Esophagus squamous epithelium (tissue), 5 donors: ENCODE results near the gene ARFRP1. TPM values are rescaled to one million over a fixed set of nuclear protein-coding genes. Genes with fewer than 3 reads are reported as not detected.

Experiments used
- DNase-seq: peaks from one replicate; lab custom pipeline; 2025; lab: John Stamatoyannopoulos, UW
- H3K27ac ChIP-seq, 4 donors: fragments of 200-600 bp; sonication (generic); one replicate each; pipeline ENCODE4 v1.5.1; 2016 to 2019; ENCODE audit warnings: mild to moderate bottlenecking in 1 of 4
- H3K27me3 ChIP-seq, 4 donors: fragments of 200-600 bp; sonication (generic); 1 replicate in 3 of 4; 2 replicates in 1 of 4; pipeline versions ENCODE4 v1.5.1 to v1.6.0; 2017 to 2021; ENCODE audit warnings: antibody characterized with exemption in 1 of 4
- H3K36me3 ChIP-seq, 3 donors: fragments of 200-600 bp; sonication (generic); one replicate each; pipeline ENCODE4 v1.5.1; 2016 to 2019
- H3K4me1 ChIP-seq, 3 donors: fragments of 200-600 bp; sonication (generic); one replicate each; pipeline ENCODE4 v1.5.1; 2017 to 2019
- H3K4me3 ChIP-seq, 4 donors: fragments of 200-600 bp; sonication (generic); 1 replicate in 3 of 4; 2 replicates in 1 of 4; pipeline ENCODE4 v1.5.1; 2016 to 2019; ENCODE audit warnings: mild to moderate bottlenecking in 2 of 4, moderate library complexity in 1 of 4
- H3K9me3 ChIP-seq, 3 donors: fragments of 200-600 bp; sonication (generic); one replicate each; pipeline ENCODE4 v1.5.1; 2016 to 2019
- POLR2A ChIP-seq, 4 donors: fragments of 450-650 bp; IDR thresholded peaks; one replicate each; pipeline ENCODE4 v1.6.1; 2017; ENCODE audit warnings: antibody characterized with exemption in 4 of 4, mild to moderate bottlenecking in 4 of 4, moderate library complexity in 3 of 4
- WGBS, 2 donors: methylation state at CpG; one replicate each; pipeline ENCODE4 v1.1.5; 2018; 5-methylcytosine and 5-hydroxymethylcytosine counted together
- intact Hi-C: fragments of 100-400 bp; cut with DNase I; formaldehyde crosslinking; loops from one replicate; pipeline ENCODE4 v1.15.0; 2022
- total RNA-seq, 4 donors: library from RNA; depleted of rRNA; stranded (reverse); fragments of >200 nt; gene quantifications; one replicate each; pipeline ENCODE4 v1.1.0, GENCODE V29; 2016
- TF ChIP-seq, protein P1 (sequence below), 6 experiments: fragments of 450-650 bp in 4 of 6; fragments of 200-600 bp in 2 of 6; sonication (generic) in 2 of 6; IDR thresholded peaks; one replicate each; pipeline ENCODE4 v1.5.1; 2016 to 2019; ENCODE audit warnings: antibody characterized with exemption in 6 of 6, mild to moderate bottlenecking in 4 of 6, moderate library complexity in 4 of 6
- donor health status: DM: yes; HTN: yes; CAD: no.

Gene ARFRP1
- total RNA-seq, 4 donors from 2014 or later, result 30.4 to 45.5 (median 37.0) TPM

DNA sequence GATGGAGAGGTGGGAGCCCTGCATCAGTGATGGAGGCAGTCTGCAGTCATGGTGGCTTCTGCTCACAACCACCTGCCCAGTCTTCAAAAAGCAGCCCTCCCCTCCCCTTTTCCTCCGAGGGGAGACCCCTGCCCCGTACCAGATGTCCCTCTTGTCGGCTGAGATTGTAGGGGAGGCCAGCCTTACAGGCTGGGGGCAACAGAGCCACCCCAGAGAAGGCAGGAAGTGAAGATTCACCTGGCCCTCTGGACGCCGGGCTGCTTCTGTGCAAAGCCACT, 6.8 kb downstream of the ARFRP1 start:
- intact Hi-C loops, result no loop called here
- no CpG with 5 or more reads among the region's 5 CpGs for WGBS, 2 donors
- H3K27ac ChIP-seq, result peak overlapping the region in 2 of 4 donors; percentile 25 to 39

DNA sequence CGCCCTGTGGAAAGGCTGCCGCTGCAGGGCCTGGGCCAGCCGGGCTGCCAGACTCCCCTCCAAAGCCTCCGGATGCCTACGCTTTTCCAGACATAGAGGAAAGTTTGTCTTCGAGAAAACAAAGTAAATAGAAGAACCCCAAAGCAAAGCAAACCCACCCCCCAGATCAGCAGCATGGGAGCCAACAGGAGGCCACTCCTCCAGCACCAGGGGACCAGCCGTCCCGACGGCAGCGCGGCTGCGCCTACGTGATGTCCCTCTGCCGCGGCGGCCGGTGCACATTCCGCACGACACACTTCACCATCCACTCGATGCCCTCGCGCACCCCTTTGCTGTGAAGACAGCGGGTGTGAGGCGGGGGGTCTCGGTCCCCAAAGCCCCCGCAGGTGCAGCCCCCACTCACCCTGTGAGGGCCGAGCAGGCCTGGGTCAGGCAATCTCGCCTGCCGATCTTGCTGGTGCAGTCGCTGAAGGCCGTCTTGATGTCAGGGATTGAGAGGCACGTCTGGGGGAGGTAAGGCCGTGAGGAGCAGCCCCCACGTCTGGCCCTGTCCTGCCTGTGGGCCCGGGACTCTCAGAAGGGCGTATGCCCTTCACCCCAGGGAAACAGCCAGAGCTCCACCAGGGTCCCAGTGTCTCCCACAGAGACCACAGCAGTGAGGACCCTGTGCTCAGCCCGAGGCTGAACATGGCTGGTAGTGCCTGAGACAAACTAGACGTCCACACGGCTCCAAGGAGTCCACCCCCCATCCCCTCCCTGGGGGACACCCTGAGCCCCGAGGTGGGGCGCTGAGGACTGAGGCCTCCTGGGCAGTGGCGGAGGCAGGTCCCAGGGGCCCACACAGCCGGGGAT, 7.4 kb downstream of the ARFRP1 start:
- 43 to 88% methylated on average over 3 to 20 of the region's 43 CpGs for WGBS, 2 donors
- H3K36me3 ChIP-seq, result peaks cover 4 to 34% (median 16%) of the 10 kb centered on the region in 3 donors
- TF ChIP-seq, protein P1, sequence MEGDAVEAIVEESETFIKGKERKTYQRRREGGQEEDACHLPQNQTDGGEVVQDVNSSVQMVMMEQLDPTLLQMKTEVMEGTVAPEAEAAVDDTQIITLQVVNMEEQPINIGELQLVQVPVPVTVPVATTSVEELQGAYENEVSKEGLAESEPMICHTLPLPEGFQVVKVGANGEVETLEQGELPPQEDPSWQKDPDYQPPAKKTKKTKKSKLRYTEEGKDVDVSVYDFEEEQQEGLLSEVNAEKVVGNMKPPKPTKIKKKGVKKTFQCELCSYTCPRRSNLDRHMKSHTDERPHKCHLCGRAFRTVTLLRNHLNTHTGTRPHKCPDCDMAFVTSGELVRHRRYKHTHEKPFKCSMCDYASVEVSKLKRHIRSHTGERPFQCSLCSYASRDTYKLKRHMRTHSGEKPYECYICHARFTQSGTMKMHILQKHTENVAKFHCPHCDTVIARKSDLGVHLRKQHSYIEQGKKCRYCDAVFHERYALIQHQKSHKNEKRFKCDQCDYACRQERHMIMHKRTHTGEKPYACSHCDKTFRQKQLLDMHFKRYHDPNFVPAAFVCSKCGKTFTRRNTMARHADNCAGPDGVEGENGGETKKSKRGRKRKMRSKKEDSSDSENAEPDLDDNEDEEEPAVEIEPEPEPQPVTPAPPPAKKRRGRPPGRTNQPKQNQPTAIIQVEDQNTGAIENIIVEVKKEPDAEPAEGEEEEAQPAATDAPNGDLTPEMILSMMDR (IDR thresholded peaks at IDR 0.05), result no peak
- no peak for TF ChIP-seq POLR2A (IDR thresholded peaks at IDR 0.05)
- peaks cover 32 to 47% (median 45%) of the 10 kb centered on the region in 3 donors for H3K4me1 ChIP-seq
- H3K9me3 ChIP-seq, result no peaks in the 10 kb centered on the region
- H3K27me3 ChIP-seq, result no peaks in the 10 kb centered on the region
- no peak for DNase-seq
- intact Hi-C loops, result no loop called here
- H3K27ac ChIP-seq, result peak overlapping the region in 3 of 4 donors; percentile 35 to 89 (median 81)
- H3K4me3 ChIP-seq, result no peak overlapping the region

More for the DNA sequence above, 6.8 kb downstream of the ARFRP1 start:
- DNase-seq, result no peak
- H3K4me3 ChIP-seq, result no peak overlapping the region
- H3K36me3 ChIP-seq, result peaks cover 10 to 40% (median 20%) of the 10 kb centered on the region in 3 donors
- H3K27me3 ChIP-seq, result no peaks in the 10 kb centered on the region
- H3K9me3 ChIP-seq, result no peaks in the 10 kb centered on the region
- TF ChIP-seq POLR2A (IDR thresholded peaks at IDR 0.05), result no peak
- TF ChIP-seq, protein P1 (IDR thresholded peaks at IDR 0.05), result no peak
- peaks cover 31 to 47% (median 40%) of the 10 kb centered on the region in 3 donors for H3K4me1 ChIP-seq

DNA sequence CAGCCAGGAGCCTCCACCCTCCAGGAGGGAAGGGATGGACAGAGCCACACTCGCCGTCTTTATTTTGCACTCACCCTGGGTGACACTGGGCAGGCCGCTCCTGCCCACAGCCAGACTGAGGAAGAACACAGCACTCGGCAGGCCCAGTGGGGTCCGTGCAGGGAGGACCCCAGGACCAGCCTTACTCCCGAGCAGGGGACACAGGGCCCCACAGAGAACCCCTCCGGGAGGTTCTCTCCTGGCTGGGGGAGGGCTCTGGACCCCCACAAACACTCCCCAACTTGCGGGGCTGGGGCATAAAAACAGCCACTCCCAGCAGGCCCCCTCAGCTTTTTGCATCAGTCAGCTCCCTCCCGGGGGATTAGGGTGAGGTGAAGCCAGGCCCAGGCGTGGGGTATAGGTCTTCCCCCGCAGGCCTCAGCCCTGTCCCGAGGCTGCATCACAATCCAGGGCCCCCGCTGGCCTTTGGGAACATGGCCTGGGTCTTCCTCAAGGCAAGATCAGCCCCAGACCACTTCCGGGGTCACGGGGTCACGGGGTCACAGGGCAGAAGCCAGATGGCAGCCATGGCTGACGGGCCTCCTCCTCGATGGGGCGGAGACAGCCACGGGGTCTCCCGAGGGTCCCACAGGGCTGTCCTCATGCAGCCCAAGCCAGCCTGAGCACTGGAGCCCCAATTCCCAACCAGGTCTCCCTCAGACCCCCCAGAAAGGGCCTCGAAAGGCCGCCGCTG, 8.1 kb downstream of the ARFRP1 start:
- Histone ChIP-seq H3K27ac (peak overlapping the region; percentile 35 to 89 (median 73)), H3K4me1 (peaks cover 32 to 55% (median 53%) of the 10 kb centered on the region in 3 donors), H3K9me3 (no peaks in the 10 kb centered on the region), H3K36me3 (peaks cover 0 to 30% (median 9%) of the 10 kb centered on the region in 3 donors), H3K4me3 (peak overlapping the region in 1 of 4 donors; percentile 59), H3K27me3 (no peaks in the 10 kb centered on the region)
- TF ChIP-seq POLR2A (IDR thresholded peaks at IDR 0.05), result no peak
- TF ChIP-seq, protein P1 (IDR thresholded peaks at IDR 0.05), result no peak
- intact Hi-C loops, result no loop called here
- DNase-seq, result no peak
- WGBS, 2 donors, result 50 to 92% methylated on average over 2 to 3 of the region's 24 CpGs

DNA sequence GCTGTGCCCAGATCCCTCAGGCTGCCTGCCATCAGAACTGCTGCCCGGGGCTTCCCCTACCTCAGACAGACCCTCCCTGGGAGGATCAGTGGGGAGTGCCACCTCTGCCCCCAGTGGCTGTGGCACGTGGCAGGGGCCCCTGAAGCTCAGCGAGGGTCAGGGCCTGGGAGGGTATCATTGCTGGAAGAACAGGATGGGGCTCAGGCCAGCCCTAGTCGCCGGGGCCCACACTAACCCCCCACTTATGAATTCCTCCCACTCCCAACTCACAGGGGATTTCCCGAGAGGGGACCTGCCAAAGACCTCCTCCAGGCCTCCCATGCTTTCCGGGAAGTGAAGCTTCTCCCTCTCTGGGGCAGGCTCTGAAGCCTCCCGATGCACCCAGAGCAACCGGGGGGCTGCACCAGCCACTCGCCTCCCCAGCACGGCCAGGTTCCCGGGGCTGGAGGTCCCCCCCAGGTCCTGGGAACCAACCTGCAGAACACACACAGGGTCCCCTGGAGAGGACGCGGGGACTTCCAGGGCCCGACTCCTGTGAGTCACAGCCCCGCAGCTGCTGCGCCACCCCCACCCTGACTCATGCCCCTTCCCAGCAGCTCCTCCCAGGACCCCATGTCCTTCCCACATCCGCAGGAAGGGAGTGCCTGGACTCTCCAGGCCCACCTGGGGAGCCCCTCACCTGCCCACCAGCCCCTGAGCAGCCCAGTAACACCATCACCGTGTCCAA, 8.9 kb downstream of the ARFRP1 start:
- H3K36me3 ChIP-seq, result peaks cover 0 to 26% (median 1%) of the 10 kb centered on the region in 3 donors
- H3K27me3 ChIP-seq, result no peaks in the 10 kb centered on the region
- no peaks in the 10 kb centered on the region for H3K9me3 ChIP-seq
- H3K4me1 ChIP-seq, result peaks cover 32 to 60% (median 58%) of the 10 kb centered on the region in 3 donors
- no peak for DNase-seq
- TF ChIP-seq POLR2A (IDR thresholded peaks at IDR 0.05), result no peak
- TF ChIP-seq, protein P1 (IDR thresholded peaks at IDR 0.05), result no peak
- 20% methylated on average over 1 of the region's 19 CpGs; no CpG with 5 or more reads in 1 of the 2 donors for WGBS, 2 donors
- peak overlapping the region; percentile 35 to 89 (median 73) for H3K27ac ChIP-seq
- intact Hi-C loops, result no loop called here
- peak overlapping the region in 1 of 4 donors; percentile 59 for H3K4me3 ChIP-seq
